ENCODE results near the gene MAL.

- no peak for TF ChIP-seq ZFP30 (CRISPR knock-in tag; IDR thresholded peaks at IDR 0.05)
- no peak for TF ChIP-seq ARNTL (CRISPR knock-in tag; IDR thresholded peaks at IDR 0.05; ENCODE audit: borderline replicate concordance, low read depth)
- no peak for TF ChIP-seq CREB5 (CRISPR knock-in tag; IDR thresholded peaks at IDR 0.05; ENCODE audit: low read depth)
- no peak for TF ChIP-seq PATZ1 (CRISPR knock-in tag; IDR thresholded peaks at IDR 0.05; ENCODE audit: borderline replicate concordance)
- no peak for TF ChIP-seq RARB (CRISPR knock-in tag; IDR thresholded peaks at IDR 0.05)
- no peak for TF ChIP-seq ZNF565 (CRISPR knock-in tag; conservative IDR thresholded peaks at IDR 0.05; ENCODE audit: low read depth)
- TF ChIP-seq BACH2 (CRISPR knock-in tag; IDR thresholded peaks at IDR 0.05; ENCODE audit: borderline replicate concordance) = no peak
- no peak for TF ChIP-seq TCF4 (CRISPR knock-in tag; IDR thresholded peaks at IDR 0.05; ENCODE audit: borderline replicate concordance)
- TF ChIP-seq ZFP3 (CRISPR knock-in tag; IDR thresholded peaks at IDR 0.05) = no peak
These were observed 39.9 kb upstream of the MAL start for GRCh38 chr2:94985636-94986035.
